Esophagus muscularis mucosa (tissue), 3 donors: ENCODE measurements around the gene KRTAP2-2.

Source experiments
- CTCF ChIP-seq, 3 experiments: fragments of 200-600 bp in 2 of 3; fragments of 450-650 bp in 1 of 3; sonication (generic) in 2 of 3; IDR thresholded peaks; one replicate each; pipeline ENCODE4 v1.5.1; 2017 to 2019; ENCODE audit warnings: antibody characterized with exemption in 3 of 3, mild to moderate bottlenecking in 2 of 3, moderate library complexity in 1 of 3
- POLR2A ChIP-seq: fragments of 450-650 bp; IDR thresholded peaks from one replicate; pipeline ENCODE4 v1.6.1; 2017; ENCODE audit warnings: antibody characterized with exemption, moderate library complexity, mild to moderate bottlenecking, low read depth

GRCh38 chr17:41101586-41102259 lies 46.7 kb upstream of the KRTAP2-2 start, which contains the start of gene KRTAP4-16:
- TF ChIP-seq CTCF (IDR thresholded peaks at IDR 0.05): no peak
- no peak for TF ChIP-seq POLR2A
